Measurements from ENCODE around the gene GEMIN7. TPM values are rescaled to one million over a fixed set of nuclear protein-coding genes. Genes with fewer than 3 reads are reported as not detected.

GEMIN7 gene
- total and polyA plus RNA-seq, 2 of the 13 experiments (the other 11 are each of a cell fraction or from before 2014, with no cell fraction given): 24.1 to 30.6 TPM

- Histone ChIP-seq H3K4me1 (ENCODE audit: insufficient read depth, low read length) (peaks cover 92% of the 10 kb centered on the region), H3K4me2 (ENCODE audit: low read depth, low read length) (peak overlapping the region; percentile 85), H3K79me2 (ENCODE audit: insufficient read depth, low read length) (peaks cover 98% of the 10 kb centered on the region), H3K9ac (ENCODE audit: insufficient read depth, low read depth, low read length) (peak overlapping the region; percentile 69), H3K9me3 (ENCODE audit: low read length) (no peaks in the 10 kb centered on the region), H4K20me1 (ENCODE audit: insufficient read depth, low read length) (peaks cover 14% of the 10 kb centered on the region), H3K27ac (ENCODE audit: extremely low read length, insufficient read depth, low read length) (peak overlapping the region; percentile 74), H2AFZ (ENCODE audit: low read length) (no peak overlapping the region), H3K4me3 (replicated peaks in 1 of 3; ENCODE audit: insufficient read depth in 1 of 3, low read depth in 2 of 3, low read length in 3 of 3) (peak overlapping the region; percentile 4 to 58 (median 5); a peak in 5 of 6 replicates), H3K36me3 (replicated peaks in 1 of 2; ENCODE audit: control insufficient read depth in 1 of 2, insufficient read depth in 2 of 2, low read length in 2 of 2) (peaks cover 0 to 5% of the 10 kb centered on the region in 2 experiments; a peak in 3 of 5 replicates), H3K27me3 (ENCODE audit: control insufficient read depth in 1 of 2, insufficient read depth in 2 of 2, low read length in 2 of 2) (no peaks in the 10 kb centered on the region; a peak in 1 of 5 replicates)
- peak; percentile 90 for DNase-seq (ENCODE audit: low spot score)
- POLR2A ChIA-PET: interaction anchor here (0.5 to 3.2 kb wide), 14 partner anchors 15 to 301 kb away, joined by 3 to 13 read pairs (median 5); partner anchors contain the start of genes BLOC1S3, CLASRP, CLPTM1 and GEMIN7
- WGBS (ENCODE audit: low lambda C conversion rate): 0% methylated on average over 4 of the region's 16 CpGs
- peak; percentile 82 for ATAC-seq
- CTCF ChIA-PET (ENCODE audit: low intra/inter-chr PET ratio, low total read pairs): no interaction called here
- in situ Hi-C loops (cut with HindIII; ENCODE audit: extremely low pct_ligation_motif_present, low pct_unique_long_range_greater_than_20kb) (no loop called here), intact Hi-C loops (cut with micrococcal nuclease; ENCODE audit: unreplicated experiment) (no loop called here)
- TSS peak; percentile 51 for BruUV-seq (replicated peaks)
- peak; percentile 96 for FAIRE-seq
- no peak for TF ChIP-seq MTERF4 (CRISPR knock-in tag; IDR thresholded peaks at IDR 0.05)
- TF ChIP-seq ZNF816 (CRISPR knock-in tag; IDR thresholded peaks at IDR 0.05; ENCODE audit: borderline replicate concordance): no peak
- TF ChIP-seq SYNCRIP (IDR thresholded peaks at IDR 0.05; ENCODE audit: insufficient read depth, low read depth, low read length): no peak
- TF ChIP-seq ZNF253 (CRISPR knock-in tag; IDR thresholded peaks at IDR 0.05; ENCODE audit: borderline replicate concordance): no peak
- TF ChIP-seq ARNTL (CRISPR knock-in tag; IDR thresholded peaks at IDR 0.05): no peak; the same call in 1 of the 2 replicates
- TF ChIP-seq CSRNP1 (CRISPR knock-in tag; IDR thresholded peaks at IDR 0.05): 0 out of 2 replicates have a peak, but pooled peaks have one; percentile 61
- TF ChIP-seq KLF16 (CRISPR knock-in tag; IDR thresholded peaks at IDR 0.05): no peak
- no peak for TF ChIP-seq ZBTB7A (CRISPR knock-in tag; IDR thresholded peaks at IDR 0.05)
- TF ChIP-seq SNAPC5 (CRISPR knock-in tag; IDR thresholded peaks at IDR 0.05; ENCODE audit: borderline replicate concordance): no peak
- TF ChIP-seq KDM1A (CRISPR knock-in tag; IDR thresholded peaks at IDR 0.05): no peak
- 0 out of 2 replicates have a peak, but pooled peaks have one; percentile 60 for TF ChIP-seq ZNF572 (CRISPR knock-in tag; IDR thresholded peaks at IDR 0.05)
- TF ChIP-seq ZC3H4 (CRISPR knock-in tag; IDR thresholded peaks at IDR 0.05; ENCODE audit: borderline replicate concordance): no peak
- TF ChIP-seq ZNF547 (CRISPR knock-in tag; IDR thresholded peaks at IDR 0.05): no peak
- TF ChIP-seq YEATS4 (CRISPR knock-in tag; IDR thresholded peaks at IDR 0.05; ENCODE audit: borderline replicate concordance): 0 out of 2 replicates have a peak, but pooled peaks have one; percentile 31
- no peak for TF ChIP-seq ZSCAN21 (CRISPR knock-in tag; IDR thresholded peaks at IDR 0.05; ENCODE audit: borderline replicate concordance)
- no peak for TF ChIP-seq ZFP1 (CRISPR knock-in tag; IDR thresholded peaks at IDR 0.05)
- no peak for TF ChIP-seq E2F2 (CRISPR knock-in tag; IDR thresholded peaks at IDR 0.05; ENCODE audit: borderline replicate concordance)
- no peak for TF ChIP-seq FOXK1 (CRISPR knock-in tag; IDR thresholded peaks at IDR 0.05; ENCODE audit: borderline replicate concordance, low read depth)
- TF ChIP-seq NAIF1 (CRISPR knock-in tag; IDR thresholded peaks at IDR 0.05; ENCODE audit: borderline replicate concordance): no peak
- TF ChIP-seq SMAD1 (CRISPR knock-in tag; IDR thresholded peaks at IDR 0.05; ENCODE audit: borderline replicate concordance, low read depth): no peak; the same call in 1 of the 2 replicates
- TF ChIP-seq FOXO1 (CRISPR knock-in tag; IDR thresholded peaks at IDR 0.05): no peak; the same call in 1 of the 2 replicates
Observed at GRCh38 chr19:45097776-45098520, 18.9 kb downstream of the GEMIN7 start.
